Spinal cord (tissue), 10 donors: ENCODE data around the gene ASTN2. TPM values are rescaled to one million over a fixed set of nuclear protein-coding genes. Genes with fewer than 3 reads are reported as not detected.

Source experiments
- DNase-seq, 6 donors: peaks; one replicate each; pipeline versions ENCODE4 v3.0.0 to v3.0.0-alpha.2; 2013 to 2015; ENCODE audit warnings: low spot score in 6 of 6, low read depth in 4 of 6
- H3K27ac ChIP-seq: one replicate; pipeline ENCODE4 v1.5.1; 2013; ENCODE audit warnings: low read depth, low read length, control low read depth
- H3K27me3 ChIP-seq: one replicate; pipeline ENCODE4 v1.6.1; 2013; ENCODE audit warnings: low read length; ENCODE audit not compliant: control insufficient read depth, insufficient read depth
- H3K36me3 ChIP-seq: one replicate; pipeline ENCODE4 v1.6.1; 2013; ENCODE audit warnings: low read length; ENCODE audit not compliant: control insufficient read depth, insufficient read depth
- H3K4me1 ChIP-seq: one replicate; pipeline ENCODE4 v1.6.1; 2013; ENCODE audit warnings: low read length; ENCODE audit not compliant: control insufficient read depth, insufficient read depth
- H3K4me3 ChIP-seq: one replicate; pipeline ENCODE4 v1.5.1; 2013; ENCODE audit warnings: low read depth, low read length, control low read depth
- H3K9me3 ChIP-seq: one replicate; pipeline ENCODE4 v1.6.1; 2013; ENCODE audit warnings: low read length; ENCODE audit not compliant: control insufficient read depth, insufficient read depth
- WGBS: methylation state at CpG from one replicate; pipeline ENCODE4 v1.1.5; 2013; ENCODE audit warnings: missing lambda C conversion rate; ENCODE audit not compliant: insufficient coverage; 5-methylcytosine and 5-hydroxymethylcytosine counted together
- polyA plus RNA-seq, 2 donors: library from polyadenylated mRNA; unstranded; fragments of 120-200 nt; gene quantifications; one replicate each; pipeline ENCODE4 v1.2.1, GENCODE V29; 2013; ENCODE audit not compliant: insufficient read length in 2 of 2
- total RNA-seq, 2 donors: library from RNA; depleted of rRNA in 1 of 2; stranded (reverse); fragments of 120-200 nt in 1 of 2; fragments of >200 nt in 1 of 2; gene quantifications; one replicate each; pipeline versions ENCODE4 v1.2.3 to v1.2.4, GENCODE V29; 2013 to 2014
- donor health status: healthy.

ASTN2 gene
- total and polyA plus RNA-seq, 4 donors, result 35.8 to 48.8 (median 41.4) TPM

DNA sequence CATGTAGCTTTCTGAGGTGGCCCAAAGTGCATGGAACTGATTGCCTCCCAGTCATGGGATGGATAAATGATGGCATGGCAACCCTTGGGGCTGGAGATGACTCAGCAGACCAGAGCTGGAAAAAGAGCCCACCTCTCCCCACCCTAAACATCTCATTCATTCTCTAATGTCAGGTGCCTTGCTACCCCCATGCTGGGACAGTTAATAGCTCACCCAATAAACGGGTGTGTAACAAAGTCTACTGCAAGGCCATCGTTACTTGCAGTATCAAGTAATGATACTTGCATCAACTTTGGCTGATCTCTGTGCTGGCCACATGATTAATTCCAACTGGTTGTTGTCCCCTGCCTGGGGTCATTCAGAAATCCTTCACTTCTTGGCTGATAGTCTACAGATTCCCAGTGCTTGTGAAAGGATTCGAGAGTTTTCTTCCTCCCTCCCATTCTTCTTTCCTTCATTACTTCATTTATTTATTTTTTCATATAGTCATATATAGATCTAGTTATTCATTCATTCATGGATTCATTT is 850.5 kb downstream of the ASTN2 start:
- Histone ChIP-seq H3K9me3 (no peaks in the 10 kb centered on the region), H3K4me1 (no peaks in the 10 kb centered on the region), H3K4me3 (no peak overlapping the region), H3K36me3 (no peaks in the 10 kb centered on the region), H3K27ac (no peak overlapping the region), H3K27me3 (no peaks in the 10 kb centered on the region)
- no peak for DNase-seq
- 75% methylated on average over 2 of the region's 3 CpGs for WGBS

DNA sequence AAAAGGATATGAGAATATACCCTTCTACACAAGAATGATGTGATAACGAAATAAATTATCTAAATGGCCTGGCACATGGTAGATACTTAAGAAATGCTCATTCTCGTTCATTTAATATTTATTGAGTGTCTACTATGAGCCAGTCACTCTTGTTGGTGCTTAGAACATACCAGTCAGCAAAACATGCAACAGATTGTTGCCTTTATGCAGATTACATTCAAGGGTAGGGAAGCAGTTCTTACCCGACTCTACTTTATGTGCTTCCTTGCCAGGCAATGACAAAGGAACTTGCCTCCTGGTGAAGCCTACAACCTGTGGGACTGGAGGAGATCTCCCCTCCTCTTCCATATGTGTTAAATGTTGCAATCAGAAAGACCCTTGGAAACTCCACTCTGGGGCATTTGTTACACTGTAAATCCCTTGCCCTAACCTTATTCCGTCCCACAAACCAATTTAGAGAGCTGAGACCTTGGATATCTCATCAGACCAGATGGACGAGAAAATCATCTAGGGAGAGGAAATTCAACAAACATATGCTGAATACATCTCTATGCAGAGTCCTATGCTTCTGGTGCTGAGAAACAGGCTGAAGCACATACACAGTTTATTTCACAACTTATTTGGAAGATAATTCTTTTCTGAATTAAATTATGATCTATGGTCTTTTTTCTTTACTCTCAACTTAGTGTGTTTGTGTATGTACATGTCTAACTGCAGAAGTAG is 855.9 kb downstream of the ASTN2 start:
- Histone ChIP-seq H3K9me3 (no peaks in the 10 kb centered on the region), H3K27me3 (no peaks in the 10 kb centered on the region), H3K36me3 (no peaks in the 10 kb centered on the region), H3K4me3 (no peak overlapping the region), H3K4me1 (peaks cover 8% of the 10 kb centered on the region), H3K27ac (no peak overlapping the region)
- WGBS, result 100% methylated on average over 1 of the region's 5 CpGs
- DNase-seq, result peak in 1 of 6 donors; percentile 73

DNA sequence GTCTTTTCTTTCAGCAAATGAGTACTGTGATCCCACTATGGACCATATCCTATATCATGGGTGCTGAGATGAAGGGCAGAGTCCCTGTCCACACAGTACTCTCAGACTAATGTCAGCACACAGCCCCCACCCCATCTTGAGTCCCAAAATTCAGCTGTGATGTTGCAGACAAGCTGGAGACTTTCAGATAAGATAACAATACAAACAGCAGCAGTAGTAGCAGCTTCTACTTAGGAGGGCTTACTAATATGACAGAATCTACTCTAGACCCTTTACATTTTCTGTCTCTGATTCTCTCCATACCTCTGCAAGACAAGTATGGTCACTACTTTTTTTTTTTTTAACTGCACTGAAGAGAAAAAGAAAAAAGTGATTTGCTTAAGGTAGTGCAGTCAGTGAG is 856.8 kb downstream of the ASTN2 start:
- no peak overlapping the region for H3K4me3 ChIP-seq
- no peak for DNase-seq
- no peak overlapping the region for H3K27ac ChIP-seq
- H3K27me3 ChIP-seq, result no peaks in the 10 kb centered on the region
- H3K36me3 ChIP-seq, result no peaks in the 10 kb centered on the region
- peaks cover 8% of the 10 kb centered on the region for H3K4me1 ChIP-seq
- H3K9me3 ChIP-seq, result no peaks in the 10 kb centered on the region

DNA sequence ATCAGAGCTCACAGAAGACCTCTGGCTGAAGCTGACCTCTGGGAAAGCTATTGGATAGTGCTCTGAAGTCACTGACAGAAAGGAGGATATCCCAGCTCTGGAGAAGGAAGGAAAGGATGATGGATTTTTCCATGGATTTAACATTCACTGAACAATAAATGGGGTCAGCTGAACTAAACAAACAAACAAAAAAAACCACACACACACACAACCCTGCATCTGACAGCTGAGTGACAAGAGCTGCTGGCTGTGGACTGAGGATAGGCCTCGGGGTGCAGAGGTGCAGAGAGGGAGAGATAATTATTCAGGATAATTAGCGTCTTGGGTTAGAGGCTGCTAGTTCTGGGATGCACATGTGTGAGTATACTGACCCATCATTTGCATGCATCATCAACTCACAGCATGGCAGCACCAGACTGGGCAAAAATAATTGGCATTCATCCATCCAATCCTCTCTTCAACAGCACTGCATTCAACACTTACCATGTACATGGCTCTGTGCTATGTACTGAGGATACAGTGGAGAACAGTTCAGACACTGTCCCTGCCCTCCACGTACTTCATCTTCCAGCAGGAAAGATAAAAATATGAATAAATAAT is 859.2 kb downstream of the ASTN2 start:
- Histone ChIP-seq H3K9me3 (no peaks in the 10 kb centered on the region), H3K4me3 (no peak overlapping the region), H3K36me3 (no peaks in the 10 kb centered on the region), H3K27me3 (no peaks in the 10 kb centered on the region), H3K4me1 (peaks cover 8% of the 10 kb centered on the region), H3K27ac (no peak overlapping the region)
- DNase-seq, result peak in 1 of 6 donors; percentile 54
- no CpG with 5 or more reads among the region's 3 CpGs for WGBS

DNA sequence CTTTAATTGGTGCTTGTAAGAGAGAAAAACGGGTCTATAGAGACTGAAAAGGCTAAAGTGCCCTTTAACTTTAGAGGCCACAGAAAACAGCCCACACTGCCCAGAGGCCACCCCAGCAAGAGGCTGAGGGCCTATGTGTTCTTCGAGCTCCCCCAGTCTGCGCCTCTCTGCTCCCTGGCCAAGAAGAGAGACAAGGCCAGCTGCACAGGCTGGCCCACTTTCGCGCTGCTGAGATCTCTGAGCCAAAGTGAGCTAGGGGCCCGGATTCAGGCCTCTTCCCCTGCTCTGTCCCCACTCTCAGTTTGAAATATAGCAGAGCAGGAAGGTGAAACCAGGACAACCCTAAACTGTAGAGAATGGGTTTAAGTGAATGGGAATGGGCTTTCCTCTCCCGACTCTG is 859.7 kb downstream of the ASTN2 start:
- Histone ChIP-seq H3K36me3 (no peaks in the 10 kb centered on the region), H3K27ac (no peak overlapping the region), H3K27me3 (no peaks in the 10 kb centered on the region), H3K4me3 (no peak overlapping the region), H3K9me3 (no peaks in the 10 kb centered on the region), H3K4me1 (peaks cover 8% of the 10 kb centered on the region)
- 63% methylated on average over 4 of the region's 7 CpGs for WGBS
- DNase-seq, result peak in 1 of 6 donors; percentile 31

DNA sequence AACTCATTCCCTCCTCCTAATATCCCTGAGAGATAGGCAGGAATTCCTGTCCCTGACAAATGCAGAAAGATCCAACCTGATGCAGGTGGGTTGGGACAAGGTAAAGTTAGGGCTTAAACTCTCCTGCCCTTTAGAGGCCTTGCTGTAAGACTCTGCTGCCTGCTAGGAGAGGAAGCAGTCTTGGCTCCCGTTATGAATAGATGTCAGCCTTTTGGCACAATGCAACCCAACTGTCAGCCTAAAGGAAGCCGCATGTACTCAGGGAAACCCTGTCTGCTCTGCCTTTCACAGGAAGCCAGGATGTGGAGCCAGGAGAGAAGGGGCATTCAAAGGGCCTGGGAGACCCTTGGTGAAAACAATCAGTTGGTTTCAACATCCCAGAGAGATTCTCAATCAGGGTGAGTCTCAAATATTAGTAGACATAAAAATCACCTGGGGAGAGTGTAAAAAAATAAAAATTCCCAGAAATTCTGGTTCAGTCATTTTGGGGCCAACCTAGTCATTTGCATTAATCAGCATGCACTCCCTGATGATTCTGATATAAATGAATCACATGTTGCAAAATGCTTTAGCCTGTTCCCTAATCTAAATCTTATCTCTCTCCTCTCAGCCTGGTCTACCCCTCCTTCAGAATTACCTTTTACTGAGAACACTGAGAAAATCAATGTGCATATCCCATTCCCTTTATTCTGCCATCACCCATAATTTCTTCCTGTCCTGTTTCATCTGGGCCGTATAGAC is 864.0 kb downstream of the ASTN2 start:
- Histone ChIP-seq H3K4me1 (peaks cover 8% of the 10 kb centered on the region), H3K27me3 (no peaks in the 10 kb centered on the region), H3K4me3 (no peak overlapping the region), H3K9me3 (no peaks in the 10 kb centered on the region), H3K27ac (no peak overlapping the region), H3K36me3 (no peaks in the 10 kb centered on the region)
- WGBS, result 11% methylated on average over 2 of the region's 3 CpGs
- peak in 3 of 6 donors; percentile 31 to 88 (median 63) for DNase-seq

DNA sequence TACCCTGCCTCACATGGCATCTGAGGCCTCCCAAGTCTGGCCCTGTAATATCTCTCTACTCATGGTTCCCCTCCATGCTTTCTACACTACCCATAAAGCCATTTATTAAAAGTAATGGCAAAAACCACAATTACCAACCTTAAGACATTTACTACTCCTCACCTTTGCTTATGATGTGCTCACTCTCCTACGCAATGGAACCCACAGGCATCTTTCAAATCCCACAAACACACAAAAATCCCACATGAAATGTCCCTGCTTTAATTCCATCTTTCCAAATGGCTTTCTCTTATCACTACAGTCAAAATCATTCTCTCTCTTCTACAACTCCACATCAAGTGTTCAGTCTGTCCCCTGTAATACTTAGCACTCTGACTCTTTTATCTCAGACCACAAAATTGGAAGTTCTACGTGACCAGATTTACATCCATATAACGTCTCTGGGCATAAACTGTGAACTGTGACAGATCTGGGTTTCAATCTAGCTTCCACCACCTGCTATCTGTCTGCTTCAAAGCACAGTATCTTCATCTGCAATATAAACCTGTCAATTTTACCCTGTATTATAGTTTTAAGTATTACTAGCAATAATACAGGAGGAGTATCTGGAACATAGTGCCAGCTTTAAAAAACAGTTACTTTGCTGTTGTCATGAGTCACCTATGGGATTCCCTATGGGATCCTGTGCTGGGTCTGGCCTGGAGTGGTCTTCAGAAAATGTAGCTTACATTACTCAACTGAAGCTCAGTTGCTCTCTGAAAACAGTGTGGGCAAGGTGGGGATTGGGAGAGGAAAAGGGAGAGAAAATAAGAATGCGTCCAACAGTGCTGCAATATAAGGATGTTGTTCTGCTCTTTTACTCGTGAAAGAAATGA is 864.8 kb downstream of the ASTN2 start:
- H3K4me3 ChIP-seq, result no peak overlapping the region
- peaks cover 2% of the 10 kb centered on the region for H3K4me1 ChIP-seq
- H3K9me3 ChIP-seq, result no peaks in the 10 kb centered on the region
- no peaks in the 10 kb centered on the region for H3K27me3 ChIP-seq
- 96% methylated on average over 3 of the region's 5 CpGs for WGBS
- H3K36me3 ChIP-seq, result no peaks in the 10 kb centered on the region
- DNase-seq, result peak in 1 of 6 donors; percentile 31
- no peak overlapping the region for H3K27ac ChIP-seq

DNA sequence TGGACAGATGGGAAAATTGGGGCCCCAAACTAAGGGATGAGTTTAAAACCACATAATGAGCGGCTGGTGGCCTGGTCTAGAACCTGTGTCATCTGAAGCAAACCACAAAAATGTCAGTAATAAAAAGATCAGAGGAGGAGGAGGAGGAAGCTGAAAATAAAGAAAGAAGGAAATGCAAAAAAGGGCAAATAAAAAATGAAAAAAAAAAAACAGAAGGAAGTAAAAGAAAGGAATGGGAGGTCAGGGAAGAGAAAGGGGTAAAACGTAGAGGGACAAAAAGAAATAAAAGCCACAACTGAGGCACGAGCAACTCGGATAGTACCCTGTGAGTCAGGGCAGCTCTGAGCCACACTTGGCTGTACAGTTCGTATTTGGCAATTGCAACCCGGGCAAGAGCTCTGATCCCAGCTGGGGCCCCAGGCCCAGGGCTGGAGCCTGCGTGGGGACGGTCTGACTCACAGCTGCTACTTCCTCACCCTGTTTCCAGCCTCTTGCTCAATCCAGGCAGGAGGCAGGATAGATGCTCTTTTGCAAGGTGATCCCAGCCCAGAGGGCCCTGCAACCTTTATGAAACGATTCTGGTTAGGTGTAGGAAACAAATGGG is 865.7 kb downstream of the ASTN2 start:
- no peak for DNase-seq
- Histone ChIP-seq H3K9me3 (no peaks in the 10 kb centered on the region), H3K4me3 (no peak overlapping the region), H3K4me1 (peaks cover 4% of the 10 kb centered on the region), H3K36me3 (no peaks in the 10 kb centered on the region), H3K27me3 (no peaks in the 10 kb centered on the region), H3K27ac (no peak overlapping the region)
- WGBS, result 75% methylated on average over 9 of the region's 9 CpGs
